HG03439 (cell line): ENCODE results near the gene LAMA4.

ENCODE experiments used
- ATAC-seq: cut with Tn5 transposase; IDR thresholded peaks from one replicate; pipeline ENCODE4 v1.9.1; 2021; ENCODE audit warnings: mild to moderate bottlenecking, moderate library complexity; ENCODE audit not compliant: unreplicated experiment

The LAMA4 gene

GRCh38 chr6:112191509-112192020 is 62.8 kb downstream of the LAMA4 start:
- ATAC-seq = no peak

- ATAC-seq = no peak
Measured at GRCh38 chr6:112190164-112190563, 64.2 kb downstream of the LAMA4 start.

GRCh38 chr6:112189494-112189893 is 64.9 kb downstream of the LAMA4 start:
- no peak for ATAC-seq

- ATAC-seq = no peak
Measured at GRCh38 chr6:112188906-112189305, 65.5 kb downstream of the LAMA4 start.

GRCh38 chr6:112187736-112188135 is 66.6 kb downstream of the LAMA4 start:
- ATAC-seq = no peak

GRCh38 chr6:112184951-112185350 is 69.4 kb downstream of the LAMA4 start:
- no peak for ATAC-seq

- ATAC-seq = no peak
Measured at GRCh38 chr6:112183271-112183671, 71.1 kb downstream of the LAMA4 start.

- ATAC-seq = no peak
Measured at GRCh38 chr6:112181130-112181529, 73.2 kb downstream of the LAMA4 start.

- no peak for ATAC-seq
Measured at GRCh38 chr6:112180095-112180820, 74.1 kb downstream of the LAMA4 start.

GRCh38 chr6:112179631-112180030 is 74.7 kb downstream of the LAMA4 start:
- ATAC-seq = no peak

- ATAC-seq = no peak
Measured at GRCh38 chr6:112178846-112179245, 75.5 kb downstream of the LAMA4 start.

- no peak for ATAC-seq
Measured at GRCh38 chr6:112177092-112177491, 77.3 kb downstream of the LAMA4 start.

GRCh38 chr6:112176175-112176574 is 78.2 kb downstream of the LAMA4 start:
- ATAC-seq = no peak

- ATAC-seq = no peak
Measured at GRCh38 chr6:112173221-112173804, 81.1 kb downstream of the LAMA4 start.

GRCh38 chr6:112172540-112172939 is 81.8 kb downstream of the LAMA4 start:
- ATAC-seq = no peak

- no peak for ATAC-seq
Measured at GRCh38 chr6:112169541-112169940, 84.8 kb downstream of the LAMA4 start.

- peak; percentile 99 for ATAC-seq
Measured at GRCh38 chr6:112163295-112164257, 90.8 kb downstream of the LAMA4 start.

GRCh38 chr6:112160745-112161144 is 93.6 kb downstream of the LAMA4 start:
- no peak for ATAC-seq

GRCh38 chr6:112156668-112157067 is 97.7 kb downstream of the LAMA4 start:
- ATAC-seq = no peak

- ATAC-seq = no peak
Measured at GRCh38 chr6:112155886-112156285, 98.5 kb downstream of the LAMA4 start.

GRCh38 chr6:112154711-112155110 is 99.7 kb downstream of the LAMA4 start:
- no peak for ATAC-seq
